ENCODE measurements around the gene STRN4. TPM values are rescaled to one million over a fixed set of nuclear protein-coding genes. Genes with fewer than 3 reads are reported as not detected.
A peak's percentile ranks its signal among the peaks of the same experiment; 100 is the strongest.

The STRN4 gene
- total RNA-seq, 1 experiment from 2014 or later, result 143 TPM

GRCh38 chr19:46753420-46754155, 7.3 kb upstream of the STRN4 start:
- no peak overlapping the region for H3K56ac ChIP-seq (ENCODE audit: insufficient read length, low read depth, low read length)
- no peaks in the 10 kb centered on the region for H3K4me1 ChIP-seq (ENCODE audit: insufficient read depth, low read length)
- H4K91ac ChIP-seq (ENCODE audit: insufficient read length, low read depth, low read length), result no peak overlapping the region
- TF ChIP-seq CTCF (conservative IDR thresholded peaks at IDR 0.05), result peak; percentile 67
- no peaks in the 10 kb centered on the region for H3K23me2 ChIP-seq (ENCODE audit: insufficient read length, low read depth, low read length, poor library complexity, severe bottlenecking)
- H3K27ac ChIP-seq (ENCODE audit: insufficient read length, low read depth, low read length), result no peak overlapping the region
- Mint-ChIP-seq H3K4me1 (peaks cover under 1 to 8% of the 10 kb centered on the region in 2 experiments), H3K9me3 (no peaks in the 10 kb centered on the region), H3K27ac (peak overlapping the region in 2 of 3 experiments; percentile 42 to 46; a peak in 1 of 7 replicates), H3K36me3 (ENCODE audit: insufficient read depth in 1 of 3, low read depth in 3 of 3) (peaks cover 9 to 55% (median 42%) of the 10 kb centered on the region in 3 experiments), H3K27me3 (ENCODE audit: low read depth) (no peaks in the 10 kb centered on the region), H3K4me3 (no peak overlapping the region; a peak in 1 of 5 replicates)
- no peak overlapping the region for H3K23ac ChIP-seq (ENCODE audit: insufficient read length, low read depth, low read length)
- no peak overlapping the region for H2BK5ac ChIP-seq (ENCODE audit: insufficient read length, low read length)
- no peak overlapping the region for H3K18ac ChIP-seq (ENCODE audit: insufficient read length, low read depth, low read length)
- H3K79me1 ChIP-seq (ENCODE audit: insufficient read depth, low read depth, low read length, poor library complexity, severe bottlenecking), result no peaks in the 10 kb centered on the region
- H3K14ac ChIP-seq (ENCODE audit: insufficient read depth, low read length), result no peak overlapping the region
- no peak overlapping the region for H3K4me2 ChIP-seq (ENCODE audit: insufficient read depth, insufficient read length, low read length)
- no peak overlapping the region for H3T11ph ChIP-seq (ENCODE audit: low read length)
- H2BK20ac ChIP-seq (ENCODE audit: low read depth, low read length, poor library complexity, severe bottlenecking), result no peak overlapping the region
- no peak overlapping the region for H2AK5ac ChIP-seq (ENCODE audit: insufficient read length, low read length)
- no peaks in the 10 kb centered on the region for H3K9me3 ChIP-seq (ENCODE audit: control insufficient read depth, low read depth, low read length)
- H4K5ac ChIP-seq (ENCODE audit: insufficient read length, low read depth, low read length), result no peak overlapping the region
- H3K79me2 ChIP-seq (ENCODE audit: insufficient read depth, low read length), result no peaks in the 10 kb centered on the region
- H2BK120ac ChIP-seq (ENCODE audit: low read depth, low read length, poor library complexity, severe bottlenecking), result no peak overlapping the region
- WGBS (ENCODE audit: extremely low coverage, insufficient read length, low lambda C conversion rate), result no CpG with 5 or more reads among the region's 4 CpGs
- no peak overlapping the region for H3K9ac ChIP-seq (ENCODE audit: extremely low read depth, insufficient read length, low read length)
- no peak overlapping the region for H2BK15ac ChIP-seq (ENCODE audit: low read depth, low read length)
- DNase-seq, result peak; percentile 77
- H3K27me3 ChIP-seq (ENCODE audit: insufficient read depth, low read length), result no peaks in the 10 kb centered on the region
- no peak overlapping the region for H2AFZ ChIP-seq (ENCODE audit: low read length)
- H4K8ac ChIP-seq (replicated peaks; ENCODE audit: insufficient read length, low read depth, low read length), result no peak overlapping the region
- no peak overlapping the region for H3K4ac ChIP-seq (ENCODE audit: low read depth, low read length)
- H2BK12ac ChIP-seq (ENCODE audit: insufficient read length, low read depth, low read length), result no peak overlapping the region
- H4K20me1 ChIP-seq (ENCODE audit: control insufficient read depth, insufficient read depth, insufficient read length), result no peaks in the 10 kb centered on the region
